Smooth muscle cell (in vitro differentiated cells): Measurements from ENCODE around the gene KLHL29. TPM values are rescaled to one million over a fixed set of nuclear protein-coding genes. Genes with fewer than 3 reads are reported as not detected.
A peak's percentile ranks its signal among the peaks of the same experiment; 100 is the strongest.

ENCODE experiments used
- DNase-seq: peaks from one replicate; lab custom pipeline; 2025; ENCODE audit not compliant: unreplicated experiment; lab: John Stamatoyannopoulos, UW
- H2AFZ ChIP-seq: fragments of 200-600 bp; sonication (generic); 2 replicates; pipeline ENCODE4 v1.6.0; 2016; ENCODE audit warnings: antibody characterized with exemption, low read depth, mild to moderate bottlenecking
- H3F3A ChIP-seq: fragments of 200-600 bp; sonication (generic); 2 replicates; pipeline ENCODE4 v1.6.0; 2017; ENCODE audit warnings: antibody characterized with exemption, low read depth
- H3K27ac ChIP-seq: fragments of 200-600 bp; sonication (generic); 2 replicates; pipeline ENCODE4 v1.5.1; 2016; ENCODE audit warnings: low read depth, mild to moderate bottlenecking
- H3K27me3 ChIP-seq: fragments of 200-600 bp; sonication (generic); 2 replicates; pipeline ENCODE4 v1.6.1; 2016; ENCODE audit warnings: low read depth, mild to moderate bottlenecking
- H3K36me3 ChIP-seq: fragments of 200-600 bp; sonication (generic); 2 replicates; pipeline ENCODE4 v1.5.1; 2016; ENCODE audit warnings: low read depth
- H3K4me1 ChIP-seq: fragments of 200-600 bp; sonication (generic); 2 replicates; pipeline ENCODE4 v1.5.1; 2016; ENCODE audit warnings: low read depth
- H3K4me2 ChIP-seq: fragments of 200-600 bp; sonication (generic); 2 replicates; pipeline ENCODE4 v1.6.0; 2016; ENCODE audit warnings: mild to moderate bottlenecking
- H3K4me3 ChIP-seq: fragments of 200-600 bp; sonication (generic); 2 replicates; pipeline ENCODE4 v1.5.1; 2016; ENCODE audit warnings: mild to moderate bottlenecking
- H3K79me2 ChIP-seq: fragments of 200-600 bp; sonication (generic); 2 replicates; pipeline ENCODE4 v1.6.0; 2016; ENCODE audit warnings: low read depth, mild to moderate bottlenecking
- H3K9ac ChIP-seq: fragments of 200-600 bp; sonication (generic); 2 replicates; pipeline ENCODE4 v1.6.0; 2016; ENCODE audit warnings: low read depth
- H3K9me3 ChIP-seq: fragments of 200-600 bp; sonication (generic); replicated peaks from 2 replicates; pipeline ENCODE4 v1.5.1; 2016; ENCODE audit warnings: low read depth
- H4K20me1 ChIP-seq: fragments of 200-600 bp; sonication (generic); 2 replicates; pipeline ENCODE4 v1.6.0; 2016; ENCODE audit warnings: low read depth
- WGBS: methylation state at CpG from one replicate; pipeline ENCODE4 v1.1.7; 2016; ENCODE audit warnings: low lambda C conversion rate; 5-methylcytosine and 5-hydroxymethylcytosine counted together
- polyA plus RNA-seq: library from polyadenylated mRNA; unstranded; fragments of >200 nt; fragmentation: Nextera tagmentation; extraction: Ambion mirVana; gene quantifications from 2 replicates; pipeline ENCODE4 v1.2.1, GENCODE V29; 2016
- total RNA-seq: library from RNA; depleted of rRNA; stranded (reverse); fragments of >200 nt; gene quantifications from 2 replicates; pipeline ENCODE4 v1.2.3, GENCODE V29; 2014
- TF ChIP-seq, protein P1 (sequence below): fragments of 200-600 bp; sonication (generic); IDR thresholded peaks from 2 replicates; pipeline ENCODE4 v1.5.1; 2017; ENCODE audit warnings: borderline replicate concordance, mild to moderate bottlenecking, antibody characterized with exemption; ENCODE audit not compliant: insufficient read depth, poor library complexity, severe bottlenecking

Gene KLHL29
- total and polyA plus RNA-seq, 2 experiments from 2014 or later: 3.1 to 6.6 TPM

DNA sequence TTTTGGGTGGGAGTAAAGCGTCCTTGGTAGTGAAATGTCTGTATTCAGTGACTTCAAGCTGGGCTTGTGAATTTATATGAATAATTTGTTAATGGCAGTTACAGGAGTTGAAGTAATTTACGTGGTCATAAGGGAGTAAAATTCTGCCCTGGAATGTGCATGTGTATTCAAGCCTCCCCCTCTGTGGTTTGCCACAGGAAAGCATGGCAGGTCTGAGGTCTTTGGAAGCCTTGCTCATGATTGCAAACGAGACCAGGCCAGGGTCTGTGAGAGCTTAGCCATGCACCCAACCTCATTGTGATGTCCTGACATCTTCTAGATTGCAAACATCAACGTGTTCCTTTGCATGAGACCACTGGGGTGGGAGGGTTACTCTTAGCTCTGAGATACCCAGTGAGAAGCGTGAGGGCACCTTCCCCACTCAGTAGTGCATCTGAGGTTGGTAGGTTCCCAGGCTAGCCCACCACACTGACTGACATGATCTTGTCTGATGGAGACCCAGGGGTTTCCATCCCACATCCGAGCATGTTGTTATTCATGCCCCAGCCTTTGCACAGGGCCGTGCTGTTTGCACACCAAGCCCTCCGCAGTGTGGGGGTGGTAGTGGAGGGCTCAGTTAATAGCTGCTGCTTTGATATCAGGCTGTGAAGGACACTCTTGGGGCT lies 216.5 kb downstream of the KLHL29 start:
- peak overlapping the region; percentile 37 for H3K4me2 ChIP-seq
- no peak overlapping the region for H2AFZ ChIP-seq
- no peak overlapping the region for H3K4me3 ChIP-seq
- H3K4me1 ChIP-seq: no peaks in the 10 kb centered on the region
- WGBS: 67% methylated on average over 8 of the region's 8 CpGs
- no peaks in the 10 kb centered on the region for H4K20me1 ChIP-seq
- H3K27me3 ChIP-seq: no peaks in the 10 kb centered on the region
- TF ChIP-seq, protein P1, sequence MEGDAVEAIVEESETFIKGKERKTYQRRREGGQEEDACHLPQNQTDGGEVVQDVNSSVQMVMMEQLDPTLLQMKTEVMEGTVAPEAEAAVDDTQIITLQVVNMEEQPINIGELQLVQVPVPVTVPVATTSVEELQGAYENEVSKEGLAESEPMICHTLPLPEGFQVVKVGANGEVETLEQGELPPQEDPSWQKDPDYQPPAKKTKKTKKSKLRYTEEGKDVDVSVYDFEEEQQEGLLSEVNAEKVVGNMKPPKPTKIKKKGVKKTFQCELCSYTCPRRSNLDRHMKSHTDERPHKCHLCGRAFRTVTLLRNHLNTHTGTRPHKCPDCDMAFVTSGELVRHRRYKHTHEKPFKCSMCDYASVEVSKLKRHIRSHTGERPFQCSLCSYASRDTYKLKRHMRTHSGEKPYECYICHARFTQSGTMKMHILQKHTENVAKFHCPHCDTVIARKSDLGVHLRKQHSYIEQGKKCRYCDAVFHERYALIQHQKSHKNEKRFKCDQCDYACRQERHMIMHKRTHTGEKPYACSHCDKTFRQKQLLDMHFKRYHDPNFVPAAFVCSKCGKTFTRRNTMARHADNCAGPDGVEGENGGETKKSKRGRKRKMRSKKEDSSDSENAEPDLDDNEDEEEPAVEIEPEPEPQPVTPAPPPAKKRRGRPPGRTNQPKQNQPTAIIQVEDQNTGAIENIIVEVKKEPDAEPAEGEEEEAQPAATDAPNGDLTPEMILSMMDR: no peak
- DNase-seq: no peak
- no peaks in the 10 kb centered on the region for H3K9me3 ChIP-seq
- peaks cover 5% of the 10 kb centered on the region for H3F3A ChIP-seq
- H3K27ac ChIP-seq: peak overlapping the region; percentile 93
- no peaks in the 10 kb centered on the region for H3K36me3 ChIP-seq
- no peaks in the 10 kb centered on the region for H3K79me2 ChIP-seq
- peak overlapping the region; percentile 81 for H3K9ac ChIP-seq

DNA sequence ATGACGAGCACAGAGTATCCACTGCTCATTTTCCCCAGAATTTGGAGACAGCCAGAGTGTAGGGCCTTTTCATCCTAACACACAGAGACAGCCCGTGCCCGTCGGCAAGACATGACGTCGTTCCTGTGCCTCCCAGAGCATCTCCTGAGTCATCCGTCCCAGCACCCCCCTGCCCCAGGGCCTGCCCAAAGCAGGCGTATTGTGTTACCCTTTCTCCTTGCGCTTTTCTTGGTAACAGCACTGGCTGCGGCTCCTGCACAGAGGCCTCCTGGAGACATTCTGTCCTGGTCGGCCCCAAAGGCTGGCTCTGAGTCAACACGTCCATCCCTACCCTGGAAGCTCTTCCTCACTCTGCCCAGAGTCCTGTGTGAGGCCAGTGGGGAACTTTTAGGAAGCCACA lies 217.1 kb downstream of the KLHL29 start:
- no peaks in the 10 kb centered on the region for H3K36me3 ChIP-seq
- H3K27ac ChIP-seq: peak overlapping the region; percentile 93
- H3K4me1 ChIP-seq: no peaks in the 10 kb centered on the region
- WGBS: 20% methylated on average over 12 of the region's 12 CpGs
- no peak overlapping the region for H3K4me3 ChIP-seq
- TF ChIP-seq, protein P1: no peak
- peak; percentile 29 for DNase-seq
- H3K4me2 ChIP-seq: peak overlapping the region; percentile 37
- H3K27me3 ChIP-seq: no peaks in the 10 kb centered on the region
- no peaks in the 10 kb centered on the region for H4K20me1 ChIP-seq
- no peaks in the 10 kb centered on the region for H3K9me3 ChIP-seq
- H2AFZ ChIP-seq: no peak overlapping the region
- H3K9ac ChIP-seq: peak overlapping the region; percentile 81
- H3F3A ChIP-seq: peaks cover 5% of the 10 kb centered on the region
- H3K79me2 ChIP-seq: no peaks in the 10 kb centered on the region

DNA sequence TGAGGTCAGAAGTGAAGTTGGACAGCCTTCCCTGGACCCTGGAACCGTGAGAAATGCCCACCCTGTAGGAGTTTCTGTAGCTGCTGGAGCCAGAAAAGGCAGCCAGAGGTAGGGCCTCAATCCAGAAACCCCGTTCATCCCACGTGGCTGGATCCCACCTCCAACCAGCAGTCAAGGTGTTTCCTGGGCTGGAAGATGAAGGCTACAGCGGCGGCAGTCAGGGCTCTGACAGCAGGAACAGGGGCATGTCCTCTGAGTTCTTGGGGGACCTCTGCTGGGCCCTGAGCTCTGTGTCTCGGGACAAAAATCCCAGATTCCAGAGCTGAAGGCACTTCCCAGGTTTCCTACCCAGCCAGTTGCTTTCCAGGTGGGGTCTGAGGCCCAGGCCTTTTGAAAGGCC lies 218.2 kb downstream of the KLHL29 start:
- Histone ChIP-seq H3F3A (peaks cover 5% of the 10 kb centered on the region), H3K4me2 (no peak overlapping the region), H3K27ac (peak overlapping the region; percentile 93), H3K9me3 (no peaks in the 10 kb centered on the region), H3K4me1 (no peaks in the 10 kb centered on the region), H3K4me3 (no peak overlapping the region), H3K36me3 (no peaks in the 10 kb centered on the region), H3K27me3 (no peaks in the 10 kb centered on the region), H3K9ac (no peak overlapping the region), H3K79me2 (no peaks in the 10 kb centered on the region), H2AFZ (no peak overlapping the region), H4K20me1 (no peaks in the 10 kb centered on the region)
- DNase-seq: no peak
- TF ChIP-seq, protein P1: no peak
- WGBS: 97% methylated on average over 6 of the region's 6 CpGs

- H3K4me1 ChIP-seq: no peaks in the 10 kb centered on the region
- H3K9me3 ChIP-seq: no peaks in the 10 kb centered on the region
- DNase-seq: no peak
- no peaks in the 10 kb centered on the region for H3K27me3 ChIP-seq
- no peaks in the 10 kb centered on the region for H3K79me2 ChIP-seq
- WGBS: 96% methylated on average over 12 of the region's 12 CpGs
- H3K36me3 ChIP-seq: no peaks in the 10 kb centered on the region
- H3K4me3 ChIP-seq: no peak overlapping the region
- H3F3A ChIP-seq: peaks cover 5% of the 10 kb centered on the region
- TF ChIP-seq, protein P1: no peak
- H2AFZ ChIP-seq: no peak overlapping the region
- no peaks in the 10 kb centered on the region for H4K20me1 ChIP-seq
- H3K27ac ChIP-seq: no peak overlapping the region
- no peak overlapping the region for H3K4me2 ChIP-seq
- no peak overlapping the region for H3K9ac ChIP-seq
Observed at GRCh38 chr2:23603581-23603980, 218.6 kb downstream of the KLHL29 start.
